HL-60 (cell line): Measurements from ENCODE around the gene EYS.

Source experiments
- DNase-seq, 2 experiments: peaks; one replicate each; pipeline ENCODE4 v3.0.0-alpha.2; 2010 to 2020; ENCODE audit warnings: low read depth in 1 of 2, low spot score in 1 of 2
- H3K27ac ChIP-seq: fragments of 250-450 bp; sonication (Bioruptor Pico); replicated peaks from 2 replicates; pipeline ENCODE4 v1.5.1; 2020; ENCODE audit warnings: mild to moderate bottlenecking, moderate library complexity
- H3K27me3 ChIP-seq: fragments of 250-450 bp; sonication (Bioruptor Pico); 2 replicates; pipeline ENCODE4 v1.5.1; 2021; ENCODE audit warnings: mild to moderate bottlenecking, moderate library complexity; ENCODE audit not compliant: insufficient read depth, poor library complexity, severe bottlenecking
- H3K4me3 ChIP-seq: replicated peaks from 2 replicates; pipeline ENCODE4 v1.5.1; 2011; ENCODE audit warnings: mild to moderate bottlenecking, control low read depth, low read length; ENCODE audit not compliant: insufficient read depth
- CTCF ChIP-seq: IDR thresholded peaks from one replicate; pipeline ENCODE4 v1.5.1; 2011; ENCODE audit warnings: low read length, control low read depth, inconsistent platforms; ENCODE audit not compliant: insufficient read depth
- GABPA ChIP-seq: IDR thresholded peaks from 2 replicates; pipeline ENCODE4 v1.6.1; 2012; ENCODE audit warnings: low read depth
- POLR2AphosphoS5 ChIP-seq: IDR thresholded peaks from 2 replicates; pipeline ENCODE4 v1.6.1; 2012; ENCODE audit warnings: low read depth
- SPI1 ChIP-seq: IDR thresholded peaks from 2 replicates; pipeline ENCODE4 v1.6.1; 2012; ENCODE audit warnings: low read depth, mild to moderate bottlenecking, borderline replicate concordance
- TF ChIP-seq, protein P1 (sequence below): IDR thresholded peaks from 2 replicates; pipeline ENCODE4 v1.6.1; 2012; ENCODE audit warnings: low read depth; ENCODE audit not compliant: insufficient replicate concordance

EYS gene

GRCh38 chr6:65059568-65059967 lies 647.5 kb downstream of the EYS start:
- no peak overlapping the region for H3K4me3 ChIP-seq
- H3K27ac ChIP-seq: no peak overlapping the region
- TF ChIP-seq SPI1 (no peak), POLR2AphosphoS5 (no peak), GABPA (no peak), CTCF (no peak)
- TF ChIP-seq, protein P1, sequence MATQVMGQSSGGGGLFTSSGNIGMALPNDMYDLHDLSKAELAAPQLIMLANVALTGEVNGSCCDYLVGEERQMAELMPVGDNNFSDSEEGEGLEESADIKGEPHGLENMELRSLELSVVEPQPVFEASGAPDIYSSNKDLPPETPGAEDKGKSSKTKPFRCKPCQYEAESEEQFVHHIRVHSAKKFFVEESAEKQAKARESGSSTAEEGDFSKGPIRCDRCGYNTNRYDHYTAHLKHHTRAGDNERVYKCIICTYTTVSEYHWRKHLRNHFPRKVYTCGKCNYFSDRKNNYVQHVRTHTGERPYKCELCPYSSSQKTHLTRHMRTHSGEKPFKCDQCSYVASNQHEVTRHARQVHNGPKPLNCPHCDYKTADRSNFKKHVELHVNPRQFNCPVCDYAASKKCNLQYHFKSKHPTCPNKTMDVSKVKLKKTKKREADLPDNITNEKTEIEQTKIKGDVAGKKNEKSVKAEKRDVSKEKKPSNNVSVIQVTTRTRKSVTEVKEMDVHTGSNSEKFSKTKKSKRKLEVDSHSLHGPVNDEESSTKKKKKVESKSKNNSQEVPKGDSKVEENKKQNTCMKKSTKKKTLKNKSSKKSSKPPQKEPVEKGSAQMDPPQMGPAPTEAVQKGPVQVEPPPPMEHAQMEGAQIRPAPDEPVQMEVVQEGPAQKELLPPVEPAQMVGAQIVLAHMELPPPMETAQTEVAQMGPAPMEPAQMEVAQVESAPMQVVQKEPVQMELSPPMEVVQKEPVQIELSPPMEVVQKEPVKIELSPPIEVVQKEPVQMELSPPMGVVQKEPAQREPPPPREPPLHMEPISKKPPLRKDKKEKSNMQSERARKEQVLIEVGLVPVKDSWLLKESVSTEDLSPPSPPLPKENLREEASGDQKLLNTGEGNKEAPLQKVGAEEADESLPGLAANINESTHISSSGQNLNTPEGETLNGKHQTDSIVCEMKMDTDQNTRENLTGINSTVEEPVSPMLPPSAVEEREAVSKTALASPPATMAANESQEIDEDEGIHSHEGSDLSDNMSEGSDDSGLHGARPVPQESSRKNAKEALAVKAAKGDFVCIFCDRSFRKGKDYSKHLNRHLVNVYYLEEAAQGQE: no peak
- no peaks in the 10 kb centered on the region for H3K27me3 ChIP-seq
- DNase-seq: no peak

DNA sequence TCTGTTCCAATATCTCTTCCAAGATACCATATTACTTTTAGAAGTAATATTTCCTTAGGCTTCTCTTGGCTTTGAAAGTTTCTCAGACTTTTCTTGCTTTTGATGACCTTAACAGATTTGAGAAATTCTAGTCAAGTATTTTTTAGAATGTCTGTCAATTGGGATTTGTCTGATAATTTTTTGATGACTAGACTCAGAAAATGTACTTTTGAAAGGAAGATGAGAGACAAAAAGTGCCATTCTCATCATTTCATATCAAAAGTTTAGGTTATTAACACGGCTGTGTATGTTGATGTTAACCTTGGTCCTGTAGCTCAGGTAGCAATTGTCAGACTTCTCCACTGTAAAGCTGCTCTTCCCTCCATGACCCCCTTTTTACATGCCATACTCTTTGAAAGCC lies 651.5 kb downstream of the EYS start:
- H3K4me3 ChIP-seq: no peak overlapping the region
- H3K27me3 ChIP-seq: no peaks in the 10 kb centered on the region
- DNase-seq: no peak
- TF ChIP-seq, protein P1: no peak
- no peak for TF ChIP-seq POLR2AphosphoS5
- no peak for TF ChIP-seq CTCF
- no peak for TF ChIP-seq SPI1
- TF ChIP-seq GABPA: no peak
- no peak overlapping the region for H3K27ac ChIP-seq

- DNase-seq: no peak
- Histone ChIP-seq H3K27me3 (no peaks in the 10 kb centered on the region), H3K4me3 (no peak overlapping the region), H3K27ac (no peak overlapping the region)
- TF ChIP-seq SPI1 (no peak), CTCF (no peak), GABPA (no peak), POLR2AphosphoS5 (no peak)
- TF ChIP-seq, protein P1: no peak
These were observed 654.4 kb downstream of the EYS start for GRCh38 chr6:65052626-65053025.
